T-helper 2 cell treated with Interferon-gamma antibody and Interleukin-4, amounts not matched to agents 5 μg/mL and 100 μg/mL, for 36 hours (primary cell): ENCODE data around the gene CXCL9.
"Not testable (repeated sequence)": the region's sequence is repeated elsewhere in the genome, so short reads cannot be mapped to it uniquely, and the experiment has no call there.

Source experiments
- DNase-seq: peaks from one replicate; pipeline ENCODE4 v3.0.0; 2021; ENCODE audit warnings: low spot score
- H3K27ac Mint-ChIP-seq: one replicate; pipeline ENCODE4 v1.8.0; 2021; ENCODE audit warnings: mild to moderate bottlenecking, mixed read lengths
- H3K27me3 Mint-ChIP-seq: one replicate; pipeline ENCODE4 v1.8.0; 2021; ENCODE audit warnings: low read depth, mixed read lengths
- H3K36me3 Mint-ChIP-seq: one replicate; pipeline ENCODE4 v1.8.0; 2021; ENCODE audit warnings: low read depth, mixed read lengths
- H3K4me1 Mint-ChIP-seq: one replicate; pipeline ENCODE4 v1.8.0; 2021; ENCODE audit warnings: low read depth, mixed read lengths
- H3K4me3 Mint-ChIP-seq: one replicate; pipeline ENCODE4 v1.8.0; 2022; ENCODE audit warnings: mild to moderate bottlenecking, moderate library complexity, mixed read lengths
- H3K9me3 Mint-ChIP-seq: one replicate; pipeline ENCODE4 v1.8.0; 2021; ENCODE audit warnings: mixed read lengths

CXCL9 gene

GRCh38 chr4:76007089-76007862 is at the start of gene CXCL9:
TSS of gene CXCL9 (minus strand) at chr4:76007509. CDS start at chr4:76007449, 60 bp downstream.
- no peak within 1 kb of the TSS for H3K27ac Mint-ChIP-seq
- no peak within 1 kb of the TSS for H3K4me3 Mint-ChIP-seq
- peaks cover 5% of the 10 kb centered on the region for H3K27me3 Mint-ChIP-seq
- no peaks in the 10 kb centered on the region for H3K9me3 Mint-ChIP-seq
- no peaks in the 10 kb centered on the region for H3K36me3 Mint-ChIP-seq
- H3K4me1 Mint-ChIP-seq = peaks cover 5% of the 10 kb centered on the region
- no peak for DNase-seq

- no peak for DNase-seq
- H3K4me3 Mint-ChIP-seq = no peak overlapping the region
- H3K27me3 Mint-ChIP-seq = peaks cover 2% of the 10 kb centered on the region
- H3K36me3 Mint-ChIP-seq = no peaks in the 10 kb centered on the region
- peaks cover 44% of the 10 kb centered on the region for H3K4me1 Mint-ChIP-seq
- H3K27ac Mint-ChIP-seq = peak overlapping the region; percentile 12
- H3K9me3 Mint-ChIP-seq = no peaks in the 10 kb centered on the region
These were observed 48.1 kb upstream of the CXCL9 start for GRCh38 chr4:76055421-76055820.

- Mint-ChIP-seq H3K4me3 (no peak overlapping the region), H3K4me1 (peaks cover 40% of the 10 kb centered on the region), H3K36me3 (no peaks in the 10 kb centered on the region), H3K27ac (peak overlapping the region; percentile 12), H3K27me3 (peaks cover 2% of the 10 kb centered on the region), H3K9me3 (no peaks in the 10 kb centered on the region)
- DNase-seq = peak; percentile 41
These were observed 47.7 kb upstream of the CXCL9 start for GRCh38 chr4:76055016-76055415.

GRCh38 chr4:76053730-76054129 is 46.4 kb upstream of the CXCL9 start:
- DNase-seq = no peak
- Mint-ChIP-seq H3K4me3 (no peak overlapping the region), H3K36me3 (no peaks in the 10 kb centered on the region), H3K9me3 (no peaks in the 10 kb centered on the region), H3K27me3 (peaks cover 2% of the 10 kb centered on the region), H3K27ac (no peak overlapping the region), H3K4me1 (peaks cover 30% of the 10 kb centered on the region)

GRCh38 chr4:76050560-76051050 is 43.3 kb upstream of the CXCL9 start:
- not testable (repeated sequence) for H3K9me3 Mint-ChIP-seq, H3K4me3 Mint-ChIP-seq, DNase-seq, H3K27me3 Mint-ChIP-seq, H3K36me3 Mint-ChIP-seq, H3K27ac Mint-ChIP-seq
- H3K4me1 Mint-ChIP-seq = peaks cover 13% of the 10 kb centered on the region

GRCh38 chr4:76049860-76050416 is 42.6 kb upstream of the CXCL9 start:
- not testable (repeated sequence) for H3K9me3 Mint-ChIP-seq, H3K27ac Mint-ChIP-seq, H3K36me3 Mint-ChIP-seq, H3K4me1 Mint-ChIP-seq, H3K4me3 Mint-ChIP-seq, H3K27me3 Mint-ChIP-seq, DNase-seq

- H3K27ac Mint-ChIP-seq, DNase-seq, H3K27me3 Mint-ChIP-seq, H3K4me3 Mint-ChIP-seq, H3K36me3 Mint-ChIP-seq, H3K4me1 Mint-ChIP-seq: not testable (repeated sequence)
- H3K9me3 Mint-ChIP-seq = peaks cover 15% of the 10 kb centered on the region
These were observed 37.4 kb upstream of the CXCL9 start for GRCh38 chr4:76044686-76045085.

GRCh38 chr4:76043306-76043705 is 36.0 kb upstream of the CXCL9 start:
- H3K9me3 Mint-ChIP-seq = peaks cover 15% of the 10 kb centered on the region
- H3K27ac Mint-ChIP-seq, H3K4me3 Mint-ChIP-seq, H3K36me3 Mint-ChIP-seq, DNase-seq, H3K4me1 Mint-ChIP-seq, H3K27me3 Mint-ChIP-seq: not testable (repeated sequence)

- not testable (repeated sequence) for DNase-seq, H3K36me3 Mint-ChIP-seq, H3K27me3 Mint-ChIP-seq, H3K4me1 Mint-ChIP-seq
- Mint-ChIP-seq H3K27ac (peak overlapping the region; percentile 20), H3K4me3 (peak overlapping the region; percentile 24), H3K9me3 (peaks cover 15% of the 10 kb centered on the region)
These were observed 35.1 kb upstream of the CXCL9 start for GRCh38 chr4:76042241-76042998.

- H3K9me3 Mint-ChIP-seq = no peaks in the 10 kb centered on the region
- no peak for DNase-seq
- peaks cover 20% of the 10 kb centered on the region for H3K4me1 Mint-ChIP-seq
These were observed 29.5 kb upstream of the CXCL9 start for GRCh38 chr4:76036855-76037254.

GRCh38 chr4:76035799-76036380 is 28.6 kb upstream of the CXCL9 start, which contains the start of gene CXCL11:
TSS of gene CXCL11 (minus strand) at chr4:76036070. CDS start at chr4:76035987, 83 bp downstream.
- DNase-seq = no peak
- H3K4me1 Mint-ChIP-seq = peaks cover 17% of the 10 kb centered on the region
- H3K9me3 Mint-ChIP-seq = no peaks in the 10 kb centered on the region
- no peaks in the 10 kb centered on the region for H3K27me3 Mint-ChIP-seq
- H3K4me3 Mint-ChIP-seq = no peak within 1 kb of the TSS
- H3K27ac Mint-ChIP-seq = no peak within 1 kb of the TSS
- H3K36me3 Mint-ChIP-seq = no peaks in the 10 kb centered on the region

More at GRCh38 chr4:76036855-76037254, 29.5 kb upstream of the CXCL9 start:
- H3K36me3 Mint-ChIP-seq = no peaks in the 10 kb centered on the region
- no peak overlapping the region for H3K4me3 Mint-ChIP-seq
- no peaks in the 10 kb centered on the region for H3K27me3 Mint-ChIP-seq
- H3K27ac Mint-ChIP-seq = no peak overlapping the region

- DNase-seq = no peak
- Mint-ChIP-seq H3K36me3 (no peaks in the 10 kb centered on the region), H3K4me1 (peaks cover 17% of the 10 kb centered on the region), H3K4me3 (no peak overlapping the region), H3K9me3 (no peaks in the 10 kb centered on the region), H3K27me3 (no peaks in the 10 kb centered on the region), H3K27ac (no peak overlapping the region)
These were observed 27.8 kb upstream of the CXCL9 start for GRCh38 chr4:76035141-76035540.

GRCh38 chr4:76029300-76029699 is 22.0 kb upstream of the CXCL9 start:
- H3K9me3 Mint-ChIP-seq = no peaks in the 10 kb centered on the region
- H3K4me1 Mint-ChIP-seq = peaks cover 21% of the 10 kb centered on the region
- H3K27ac Mint-ChIP-seq = no peak overlapping the region
- no peaks in the 10 kb centered on the region for H3K36me3 Mint-ChIP-seq
- no peak overlapping the region for H3K4me3 Mint-ChIP-seq
- H3K27me3 Mint-ChIP-seq = peaks cover 3% of the 10 kb centered on the region
- DNase-seq = no peak

- Mint-ChIP-seq H3K36me3 (no peaks in the 10 kb centered on the region), H3K4me1 (peaks cover 27% of the 10 kb centered on the region), H3K9me3 (no peaks in the 10 kb centered on the region), H3K27ac (no peak overlapping the region), H3K4me3 (peak overlapping the region; percentile 64), H3K27me3 (peaks cover 3% of the 10 kb centered on the region)
- DNase-seq = no peak
These were observed 21.0 kb upstream of the CXCL9 start for GRCh38 chr4:76028350-76028765.
